Measurements from ENCODE around the gene EIF4E2.

DNA sequence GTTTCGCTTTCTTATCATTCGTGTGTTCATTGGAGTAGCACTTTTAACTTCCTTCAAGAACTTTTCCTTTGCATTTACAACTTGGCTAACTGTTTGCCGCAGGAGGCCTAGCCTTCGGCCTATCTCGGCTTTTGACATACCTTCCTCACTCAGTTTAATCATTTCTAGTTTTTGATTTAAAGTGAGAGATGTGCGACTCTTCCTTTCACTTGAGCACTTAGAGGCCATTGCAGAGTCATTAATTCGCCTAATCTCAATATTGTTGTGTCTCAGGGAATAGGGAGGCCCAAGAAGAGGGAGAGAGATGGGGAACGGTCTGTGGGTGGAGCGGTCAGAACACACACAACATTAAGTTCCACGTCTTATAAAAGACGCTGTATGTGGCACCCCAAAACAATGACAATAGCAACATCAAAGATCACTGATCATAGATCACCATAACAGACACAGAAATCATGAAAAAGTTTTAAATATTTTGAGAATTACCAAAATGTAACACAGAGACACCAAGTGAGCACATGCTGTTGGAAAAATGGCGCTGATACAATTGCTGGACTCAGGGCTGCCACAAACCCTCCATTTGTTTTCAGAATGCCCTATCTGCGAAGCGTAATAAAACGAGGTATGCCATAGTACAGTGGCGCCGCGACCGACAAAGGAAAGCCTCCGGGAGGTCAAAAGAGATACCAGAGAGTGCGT, 685 bp upstream of the EIF4E2 start:
- TF ChIP-seq, protein P1, sequence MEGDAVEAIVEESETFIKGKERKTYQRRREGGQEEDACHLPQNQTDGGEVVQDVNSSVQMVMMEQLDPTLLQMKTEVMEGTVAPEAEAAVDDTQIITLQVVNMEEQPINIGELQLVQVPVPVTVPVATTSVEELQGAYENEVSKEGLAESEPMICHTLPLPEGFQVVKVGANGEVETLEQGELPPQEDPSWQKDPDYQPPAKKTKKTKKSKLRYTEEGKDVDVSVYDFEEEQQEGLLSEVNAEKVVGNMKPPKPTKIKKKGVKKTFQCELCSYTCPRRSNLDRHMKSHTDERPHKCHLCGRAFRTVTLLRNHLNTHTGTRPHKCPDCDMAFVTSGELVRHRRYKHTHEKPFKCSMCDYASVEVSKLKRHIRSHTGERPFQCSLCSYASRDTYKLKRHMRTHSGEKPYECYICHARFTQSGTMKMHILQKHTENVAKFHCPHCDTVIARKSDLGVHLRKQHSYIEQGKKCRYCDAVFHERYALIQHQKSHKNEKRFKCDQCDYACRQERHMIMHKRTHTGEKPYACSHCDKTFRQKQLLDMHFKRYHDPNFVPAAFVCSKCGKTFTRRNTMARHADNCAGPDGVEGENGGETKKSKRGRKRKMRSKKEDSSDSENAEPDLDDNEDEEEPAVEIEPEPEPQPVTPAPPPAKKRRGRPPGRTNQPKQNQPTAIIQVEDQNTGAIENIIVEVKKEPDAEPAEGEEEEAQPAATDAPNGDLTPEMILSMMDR (IDR thresholded peaks at IDR 0.05) = no peak
- no peak for TF ChIP-seq EP300 (IDR thresholded peaks at IDR 0.05)
- TF ChIP-seq POLR2A (IDR thresholded peaks at IDR 0.05) = no peak

Data from stomach (tissue), 4 donors.